GM18507 (cell line): ENCODE data around the gene USH2A.

Experiments used
- DNase-seq: peaks from one replicate; pipeline ENCODE4 v3.0.0; 2011; ENCODE audit warnings: low read depth; ENCODE audit not compliant: insufficient read length; ENCODE audit errors: extremely low spot score
- FAIRE-seq: peaks from 2 replicates; lab custom pipeline; 2011; peaks lifted over from hg19 to GRCh38; lab: Jason Lieb, UNC

The USH2A gene

GRCh38 chr1:216216305-216216704 is 206.9 kb downstream of the USH2A start:
- FAIRE-seq (no peak), DNase-seq (no peak)

GRCh38 chr1:216215169-216215568 is 208.1 kb downstream of the USH2A start:
- no peak for FAIRE-seq
- DNase-seq, result no peak

- no peak for DNase-seq
- FAIRE-seq, result no peak
Observed at GRCh38 chr1:216212826-216213225, 210.4 kb downstream of the USH2A start.

- DNase-seq (no peak), FAIRE-seq (no peak)
Observed at GRCh38 chr1:216210081-216210480, 213.2 kb downstream of the USH2A start.

GRCh38 chr1:216209125-216209524 is 214.1 kb downstream of the USH2A start:
- DNase-seq (no peak), FAIRE-seq (no peak)

GRCh38 chr1:216207154-216207553 is 216.1 kb downstream of the USH2A start:
- DNase-seq (no peak), FAIRE-seq (no peak)

GRCh38 chr1:216205176-216205575 is 218.1 kb downstream of the USH2A start:
- no peak for FAIRE-seq
- DNase-seq, result no peak

- no peak for DNase-seq
- no peak for FAIRE-seq
Observed at GRCh38 chr1:216201946-216202345, 221.3 kb downstream of the USH2A start.

- FAIRE-seq (no peak), DNase-seq (no peak)
Observed at GRCh38 chr1:216200941-216201340, 222.3 kb downstream of the USH2A start.

GRCh38 chr1:216194721-216195120 is 228.5 kb downstream of the USH2A start:
- FAIRE-seq (no peak), DNase-seq (no peak)

- DNase-seq (no peak), FAIRE-seq (no peak)
Observed at GRCh38 chr1:216193839-216194443, 229.3 kb downstream of the USH2A start.

- no peak for DNase-seq
- FAIRE-seq, result no peak
Observed at GRCh38 chr1:216190438-216190837, 232.8 kb downstream of the USH2A start.

GRCh38 chr1:216186816-216187215 is 236.4 kb downstream of the USH2A start:
- FAIRE-seq (no peak), DNase-seq (no peak)

- FAIRE-seq (no peak), DNase-seq (no peak)
Observed at GRCh38 chr1:216186141-216186540, 237.1 kb downstream of the USH2A start.

GRCh38 chr1:216184126-216184680 is 239.0 kb downstream of the USH2A start:
- DNase-seq (no peak), FAIRE-seq (no peak)

- FAIRE-seq (no peak), DNase-seq (no peak)
Observed at GRCh38 chr1:216183454-216183853, 239.8 kb downstream of the USH2A start.

GRCh38 chr1:216183007-216183406 is 240.2 kb downstream of the USH2A start:
- no peak for FAIRE-seq

GRCh38 chr1:216181590-216181989 is 241.7 kb downstream of the USH2A start:
- DNase-seq (no peak), FAIRE-seq (no peak)

More at GRCh38 chr1:216183007-216183406, 240.2 kb downstream of the USH2A start:
- no peak for DNase-seq

GRCh38 chr1:216178281-216178680 is 245.0 kb downstream of the USH2A start:
- no peak for DNase-seq
- FAIRE-seq, result no peak

GRCh38 chr1:216176970-216177369 is 246.3 kb downstream of the USH2A start:
- DNase-seq, result no peak
- FAIRE-seq, result no peak

GRCh38 chr1:216175714-216176113 is 247.5 kb downstream of the USH2A start:
- DNase-seq (no peak), FAIRE-seq (no peak)
